GM18505 (cell line): ENCODE results near the gene MAP3K13.
A peak's percentile ranks its signal among the peaks of the same experiment; 100 is the strongest.
"Not testable (repeated sequence)": the region's sequence is repeated elsewhere in the genome, so short reads cannot be mapped to it uniquely, and the experiment has no call there.

Experiments used
- ATAC-seq: cut with Tn5 transposase; IDR thresholded peaks from one replicate; pipeline ENCODE4 v1.9.1; 2021; ENCODE audit not compliant: unreplicated experiment
- POLR2A ChIP-seq: IDR thresholded peaks from 4 replicates; pipeline ENCODE4 v1.6.1; 2011; ENCODE audit warnings: borderline replicate concordance; ENCODE audit not compliant: insufficient read depth, insufficient read length; ENCODE audit errors: extremely low read depth

The MAP3K13 gene

DNA sequence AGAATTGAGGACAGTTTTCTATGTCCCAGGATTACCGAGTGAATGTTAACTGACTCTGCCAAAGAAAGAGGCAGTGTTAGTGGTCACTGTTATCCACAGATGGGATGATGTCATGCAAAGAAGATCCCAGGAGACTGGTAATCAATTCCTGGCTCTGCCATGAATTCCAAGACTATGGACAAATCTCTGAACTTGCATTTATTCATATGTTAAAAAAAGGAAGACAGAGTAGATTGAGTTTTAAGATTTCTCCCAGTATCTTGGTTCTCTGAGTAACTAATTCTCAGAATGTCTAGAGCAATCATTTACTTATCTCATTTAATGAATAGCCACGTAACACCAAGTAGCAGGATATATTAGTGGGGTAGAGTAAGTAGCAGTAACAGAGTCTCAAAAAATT lies 11.5 kb upstream of the MAP3K13 start:
- no peak for TF ChIP-seq POLR2A

DNA sequence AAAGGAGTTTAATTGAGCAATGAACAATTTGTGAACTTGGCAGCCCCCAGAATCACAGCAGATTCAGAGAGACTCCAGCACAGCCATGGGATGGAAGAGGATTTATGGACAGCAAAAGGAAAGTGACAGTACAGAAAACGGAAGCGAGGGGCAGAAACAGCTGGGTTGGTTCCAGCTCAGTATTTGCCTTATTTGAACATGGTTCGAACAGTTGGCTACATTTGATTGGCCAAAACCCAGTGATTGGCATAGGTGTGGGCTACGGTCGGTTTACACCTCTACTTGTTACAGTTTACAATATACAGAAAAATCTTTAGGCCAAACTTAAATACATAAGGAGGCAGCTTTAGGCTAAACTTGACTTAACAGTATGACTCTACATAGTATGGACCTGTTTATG lies 9.7 kb upstream of the MAP3K13 start:
- no peak for TF ChIP-seq POLR2A
- no peak for ATAC-seq

More for the DNA sequence above, 11.5 kb upstream of the MAP3K13 start:
- no peak for ATAC-seq

DNA sequence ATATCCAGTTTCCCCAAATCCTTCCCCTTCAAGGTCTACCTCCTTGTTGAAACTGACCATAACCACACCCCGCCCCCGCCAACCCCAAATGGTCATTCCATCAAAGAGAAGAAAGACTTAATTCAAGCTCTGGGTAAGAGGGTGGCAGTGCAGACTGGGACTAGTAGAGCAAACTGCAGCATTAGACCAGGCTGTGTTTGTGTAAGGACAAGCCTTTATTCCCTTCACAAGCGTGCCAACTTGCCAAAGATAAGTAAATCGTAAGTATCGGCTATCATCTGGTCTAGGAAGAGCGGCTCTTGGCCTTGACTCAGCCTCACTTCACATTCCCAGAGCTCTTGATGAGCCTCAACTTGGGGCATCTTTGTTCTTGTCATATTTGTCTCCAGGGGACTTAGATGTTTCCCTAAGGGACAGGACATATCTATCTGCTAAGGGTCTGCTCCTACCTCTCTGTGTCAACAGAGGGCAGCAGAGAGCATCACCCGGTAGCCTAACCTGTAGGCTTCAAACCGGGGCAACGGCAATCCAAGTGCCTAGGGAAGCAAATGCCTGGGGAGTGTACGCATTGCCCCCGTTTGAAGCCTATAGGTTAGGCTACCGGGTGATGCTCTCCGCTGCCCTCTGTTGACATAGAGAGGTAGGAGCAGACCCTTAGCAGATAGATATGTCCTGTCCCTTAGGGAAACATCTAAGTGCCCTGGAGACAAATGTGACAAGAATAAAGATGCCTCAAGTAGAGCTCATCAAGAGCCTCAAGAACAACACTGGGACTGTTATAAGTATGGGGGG lies 8.9 kb upstream of the MAP3K13 start:
- TF ChIP-seq POLR2A: no peak
- ATAC-seq: peak; percentile 95

GRCh38 chr3:185356499-185356898 lies 6.4 kb upstream of the MAP3K13 start:
- no peak for TF ChIP-seq POLR2A
- no peak for ATAC-seq

- ATAC-seq: no peak
- no peak for TF ChIP-seq POLR2A
Measured at GRCh38 chr3:185361920-185362319, 1.0 kb upstream of the MAP3K13 start.

DNA sequence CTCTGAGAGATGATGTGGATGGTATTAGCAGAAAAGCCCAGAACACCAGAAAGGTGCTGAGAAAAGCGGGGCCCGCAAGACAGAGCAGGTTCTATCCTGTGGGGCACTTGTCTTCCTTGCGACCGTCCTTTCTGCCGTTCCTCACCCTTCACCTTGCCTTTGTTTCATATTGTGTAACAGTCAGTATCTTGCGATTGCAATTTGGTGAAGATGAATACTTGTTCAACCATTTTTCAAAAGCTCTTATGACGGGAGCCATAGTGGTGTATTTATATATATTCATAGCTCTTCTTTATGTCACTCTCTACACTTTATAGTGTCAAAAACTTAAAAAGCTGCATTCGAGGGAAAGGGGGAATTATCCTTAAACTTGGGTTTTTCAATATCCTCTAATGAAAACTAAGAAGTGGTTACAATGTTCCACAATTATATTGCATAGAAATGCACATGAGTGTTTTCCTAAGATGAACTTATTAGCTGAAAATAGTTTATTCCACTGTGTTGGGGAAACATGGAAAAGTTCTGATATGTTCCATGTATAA lies 797 bp downstream of the MAP3K13 start:
- no peak for TF ChIP-seq POLR2A
- ATAC-seq: no peak

DNA sequence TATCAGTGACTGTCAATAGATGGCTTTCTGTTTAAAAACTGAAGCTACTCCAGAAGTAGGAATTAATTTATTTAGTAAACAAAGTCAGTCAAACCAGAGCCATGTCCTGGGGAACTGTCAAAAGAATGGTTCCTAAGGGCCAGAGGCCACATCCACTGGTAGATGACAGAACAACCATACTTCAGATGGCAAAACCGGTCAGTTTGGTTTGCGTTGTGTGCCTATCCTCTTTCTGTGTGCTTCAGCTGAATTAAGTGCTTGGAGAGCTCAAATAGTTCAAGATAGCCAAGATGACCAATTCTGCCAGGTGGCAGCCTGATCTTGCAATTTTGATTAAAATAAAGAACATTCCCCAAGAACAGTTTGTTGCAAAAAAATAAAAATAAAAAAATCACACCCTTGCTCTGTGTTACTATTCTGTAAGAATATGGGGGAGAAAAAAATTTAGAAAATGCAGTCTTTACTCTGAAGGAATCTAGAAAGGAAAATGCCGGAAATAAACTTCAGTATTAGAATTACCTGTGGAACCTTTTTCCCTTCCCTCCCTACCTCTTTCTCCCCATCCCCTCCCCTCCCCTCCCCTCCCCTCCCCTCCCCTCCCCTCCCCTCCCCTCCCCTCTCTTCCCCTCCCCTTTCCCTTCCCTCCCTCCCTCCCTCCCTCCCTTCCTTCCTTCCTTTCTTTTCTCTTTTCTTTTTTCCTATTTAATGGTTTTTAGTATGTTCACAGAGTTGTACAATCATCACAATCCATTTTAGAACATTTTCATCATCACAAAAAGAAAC lies 2.5 kb downstream of the MAP3K13 start:
- TF ChIP-seq POLR2A: no peak
- no peak for ATAC-seq

- TF ChIP-seq POLR2A: no peak
- ATAC-seq: no peak
Measured at GRCh38 chr3:185366074-185366335, 3.1 kb downstream of the MAP3K13 start.

GRCh38 chr3:185366913-185367312 lies 4.0 kb downstream of the MAP3K13 start:
- no peak for ATAC-seq

DNA sequence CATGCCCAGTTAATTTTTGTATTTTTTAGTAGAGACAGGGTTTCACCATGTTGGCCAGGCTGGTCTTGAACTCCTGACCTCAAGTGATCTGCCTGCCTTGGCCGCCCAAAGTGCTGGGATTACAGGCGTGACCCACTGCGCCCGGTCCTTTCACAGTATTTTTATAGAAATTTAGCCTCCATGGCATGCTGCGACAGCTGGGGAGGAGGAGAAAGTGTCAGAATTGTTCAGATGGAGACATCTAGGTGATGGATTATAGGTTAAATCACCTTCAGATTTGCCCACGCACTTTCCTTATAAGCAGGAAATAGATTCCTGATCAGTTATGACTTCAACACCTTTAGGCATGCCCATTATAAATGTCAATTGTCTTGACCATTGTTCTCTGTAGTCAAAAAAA lies 7.4 kb downstream of the MAP3K13 start:
- not testable (repeated sequence) for ATAC-seq

More at GRCh38 chr3:185366913-185367312, 4.0 kb downstream of the MAP3K13 start:
- no peak for TF ChIP-seq POLR2A

GRCh38 chr3:185371306-185372074 lies 8.6 kb downstream of the MAP3K13 start:
- no peak for ATAC-seq
- TF ChIP-seq POLR2A: no peak

DNA sequence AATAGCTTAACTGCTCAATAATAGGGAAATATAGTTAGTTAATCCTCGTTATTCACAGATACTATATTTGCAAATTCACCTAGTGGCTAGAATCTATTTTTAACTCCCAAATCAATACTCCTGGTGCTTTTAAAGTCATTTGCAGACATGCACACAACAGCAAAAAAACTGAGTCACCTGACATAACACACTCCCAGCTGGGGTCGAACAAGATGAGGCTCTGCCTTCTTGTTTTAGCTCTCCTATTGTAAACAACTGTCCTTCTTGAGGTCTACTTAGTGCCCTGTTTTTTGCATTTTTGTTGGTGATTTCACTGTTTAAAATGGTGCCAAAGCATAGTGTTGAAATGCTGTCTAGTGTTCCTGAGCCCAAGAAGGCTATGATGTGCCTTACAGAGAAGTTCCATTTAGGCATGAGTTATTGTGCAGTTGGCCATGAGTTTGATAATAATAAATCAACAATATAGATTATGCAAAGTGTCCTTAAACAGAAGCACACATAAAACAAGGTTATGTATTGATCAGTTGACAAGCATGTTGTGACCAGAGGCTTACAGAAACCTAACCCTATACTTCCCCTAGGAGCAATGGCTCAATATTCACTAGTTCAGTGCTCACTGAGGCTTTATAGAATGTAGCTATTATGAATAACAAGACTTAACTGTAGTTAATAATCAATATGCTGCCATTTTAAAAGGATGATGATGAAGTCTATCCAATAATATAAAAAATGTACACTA lies 18.6 kb downstream of the MAP3K13 start:
- TF ChIP-seq POLR2A: no peak
- ATAC-seq: no peak

DNA sequence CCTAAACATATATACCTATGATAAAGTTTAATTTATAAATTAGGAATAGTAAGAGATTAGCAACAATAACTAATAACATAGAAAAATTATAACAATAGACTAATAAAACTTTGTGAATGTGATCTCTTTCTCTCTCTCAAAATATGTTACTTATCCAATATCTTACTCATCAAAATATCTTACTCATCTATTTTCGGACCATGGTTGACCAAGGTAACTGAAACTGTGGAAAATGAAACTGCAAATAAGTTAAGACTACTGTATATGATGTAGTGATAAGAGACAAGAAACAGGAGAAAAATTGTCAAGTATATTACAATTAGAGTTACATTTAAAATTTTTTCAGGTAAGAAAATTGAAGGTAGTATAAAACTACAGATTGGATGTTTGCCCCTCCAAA lies 19.2 kb downstream of the MAP3K13 start:
- no peak for TF ChIP-seq POLR2A
- no peak for ATAC-seq

GRCh38 chr3:185386515-185386914 lies 23.6 kb downstream of the MAP3K13 start:
- not testable (repeated sequence) for ATAC-seq
